ENCODE data around the gene TMEM235.

TMEM235 gene

GRCh38 chr17:78242024-78242742 is 10.8 kb downstream of the TMEM235 start (continued):
- TF ChIP-seq ZNF148 (tag by site-specific recombination; IDR thresholded peaks at IDR 0.05; ENCODE audit: borderline replicate concordance) (no peak), IKZF3 (tag by site-specific recombination; IDR thresholded peaks at IDR 0.05) (no peak), ZNF558 (tag by site-specific recombination; IDR thresholded peaks at IDR 0.05) (no peak), ZNF391 (tag by site-specific recombination; IDR thresholded peaks at IDR 0.05; ENCODE audit: borderline replicate concordance, low read depth) (no peak), ZNF544 (tag by site-specific recombination; IDR thresholded peaks at IDR 0.05) (no peak), ZNF654 (tag by site-specific recombination; IDR thresholded peaks at IDR 0.05; ENCODE audit: low read depth) (no peak), ZNF416 (tag by site-specific recombination; IDR thresholded peaks at IDR 0.05) (no peak)

- CTCF ChIA-PET, result interaction anchor here (0.5 to 6.1 kb wide), 7 partner anchors 10 to 275 kb away, joined by 3 to 60 read pairs (median 4); no protein-coding TSS in a partner anchor
- Histone ChIP-seq H3K4me1 (ENCODE audit: control insufficient read depth, insufficient read depth, low read length) (no peaks in the 10 kb centered on the region), H3K27ac (ENCODE audit: extremely low read depth, low read depth, low read length) (no peak overlapping the region), H3K4me3 (ENCODE audit: low read depth, low read length) (no peak overlapping the region), H3K9me3 (ENCODE audit: control insufficient read depth, insufficient read depth, low read depth, low read length) (no peaks in the 10 kb centered on the region), H3K36me3 (ENCODE audit: control insufficient read depth in 2 of 2, insufficient read depth in 1 of 2, low read length in 2 of 2) (no peaks in the 10 kb centered on the region)
- TF ChIP-seq MZF1 (tag by site-specific recombination; IDR thresholded peaks at IDR 0.05; ENCODE audit: borderline replicate concordance) (no peak), ZNF658 (tag by site-specific recombination; IDR thresholded peaks at IDR 0.05) (no peak), ZNF488 (tag by site-specific recombination; IDR thresholded peaks at IDR 0.05) (no peak), ZNF629 (tag by site-specific recombination; IDR thresholded peaks at IDR 0.05) (no peak), EGR2 (tag by site-specific recombination; IDR thresholded peaks at IDR 0.05; ENCODE audit: low read depth) (no peak), YY2 (tag by site-specific recombination; IDR thresholded peaks at IDR 0.05) (no peak), GLIS2 (tag by site-specific recombination; IDR thresholded peaks at IDR 0.05) (no peak), REST (tag by site-specific recombination; IDR thresholded peaks at IDR 0.05) (no peak), ZNF132 (tag by site-specific recombination; IDR thresholded peaks at IDR 0.05; ENCODE audit: borderline replicate concordance) (no peak), ZNF426 (tag by site-specific recombination; IDR thresholded peaks at IDR 0.05) (no peak), ZNF514 (tag by site-specific recombination; IDR thresholded peaks at IDR 0.05) (no peak), ZNF610 (tag by site-specific recombination; IDR thresholded peaks at IDR 0.05; ENCODE audit: borderline replicate concordance) (no peak)
- TF ChIP-seq, protein P1, sequence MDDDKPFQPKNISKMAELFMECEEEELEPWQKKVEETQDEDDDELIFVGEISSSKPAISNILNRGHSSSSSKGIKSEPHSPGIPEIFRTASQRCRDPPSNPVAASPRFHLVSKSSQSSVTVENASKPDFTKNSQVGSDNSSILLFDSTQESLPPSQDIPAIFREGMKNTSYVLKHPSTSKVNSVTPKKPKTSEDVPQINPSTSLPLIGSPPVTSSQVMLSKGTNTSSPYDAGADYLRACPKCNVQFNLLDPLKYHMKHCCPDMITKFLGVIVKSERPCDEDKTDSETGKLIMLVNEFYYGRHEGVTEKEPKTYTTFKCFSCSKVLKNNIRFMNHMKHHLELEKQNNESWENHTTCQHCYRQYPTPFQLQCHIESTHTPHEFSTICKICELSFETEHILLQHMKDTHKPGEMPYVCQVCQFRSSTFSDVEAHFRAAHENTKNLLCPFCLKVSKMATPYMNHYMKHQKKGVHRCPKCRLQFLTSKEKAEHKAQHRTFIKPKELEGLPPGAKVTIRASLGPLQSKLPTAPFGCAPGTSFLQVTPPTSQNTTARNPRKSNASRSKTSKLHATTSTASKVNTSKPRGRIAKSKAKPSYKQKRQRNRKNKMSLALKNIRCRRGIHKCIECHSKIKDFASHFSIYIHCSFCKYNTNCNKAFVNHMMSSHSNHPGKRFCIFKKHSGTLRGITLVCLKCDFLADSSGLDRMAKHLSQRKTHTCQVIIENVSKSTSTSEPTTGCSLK (tag by site-specific recombination; IDR thresholded peaks at IDR 0.05), result no peak
- TF ChIP-seq, protein P2, sequence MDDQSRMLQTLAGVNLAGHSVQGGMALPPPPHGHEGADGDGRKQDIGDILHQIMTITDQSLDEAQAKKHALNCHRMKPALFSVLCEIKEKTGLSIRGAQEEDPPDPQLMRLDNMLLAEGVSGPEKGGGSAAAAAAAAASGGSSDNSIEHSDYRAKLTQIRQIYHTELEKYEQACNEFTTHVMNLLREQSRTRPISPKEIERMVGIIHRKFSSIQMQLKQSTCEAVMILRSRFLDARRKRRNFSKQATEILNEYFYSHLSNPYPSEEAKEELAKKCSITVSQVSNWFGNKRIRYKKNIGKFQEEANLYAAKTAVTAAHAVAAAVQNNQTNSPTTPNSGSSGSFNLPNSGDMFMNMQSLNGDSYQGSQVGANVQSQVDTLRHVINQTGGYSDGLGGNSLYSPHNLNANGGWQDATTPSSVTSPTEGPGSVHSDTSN (CRISPR knock-in tag; IDR thresholded peaks at IDR 0.05), result no peak
- TF ChIP-seq, protein P3, sequence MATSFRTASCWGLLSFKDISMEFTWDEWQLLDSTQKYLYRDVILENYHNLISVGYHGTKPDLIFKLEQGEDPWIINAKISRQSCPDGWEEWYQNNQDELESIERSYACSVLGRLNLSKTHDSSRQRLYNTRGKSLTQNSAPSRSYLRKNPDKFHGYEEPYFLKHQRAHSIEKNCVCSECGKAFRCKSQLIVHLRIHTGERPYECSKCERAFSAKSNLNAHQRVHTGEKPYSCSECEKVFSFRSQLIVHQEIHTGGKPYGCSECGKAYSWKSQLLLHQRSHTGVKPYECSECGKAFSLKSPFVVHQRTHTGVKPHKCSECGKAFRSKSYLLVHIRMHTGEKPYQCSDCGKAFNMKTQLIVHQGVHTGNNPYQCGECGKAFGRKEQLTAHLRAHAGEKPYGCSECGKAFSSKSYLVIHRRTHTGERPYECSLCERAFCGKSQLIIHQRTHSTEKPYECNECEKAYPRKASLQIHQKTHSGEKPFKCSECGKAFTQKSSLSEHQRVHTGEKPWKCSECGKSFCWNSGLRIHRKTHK (tag by site-specific recombination; IDR thresholded peaks at IDR 0.05), result no peak
- POLR2A ChIA-PET, result no interaction called here
Observed at GRCh38 chr17:78247304-78247703, 15.9 kb downstream of the TMEM235 start.

All from HEK293 (cell line).